ENCODE measurements around the gene SSH2.
"Not testable (repeated sequence)": the region's sequence is repeated elsewhere in the genome, so short reads cannot be mapped to it uniquely, and the experiment has no call there.

SSH2 gene

DNA sequence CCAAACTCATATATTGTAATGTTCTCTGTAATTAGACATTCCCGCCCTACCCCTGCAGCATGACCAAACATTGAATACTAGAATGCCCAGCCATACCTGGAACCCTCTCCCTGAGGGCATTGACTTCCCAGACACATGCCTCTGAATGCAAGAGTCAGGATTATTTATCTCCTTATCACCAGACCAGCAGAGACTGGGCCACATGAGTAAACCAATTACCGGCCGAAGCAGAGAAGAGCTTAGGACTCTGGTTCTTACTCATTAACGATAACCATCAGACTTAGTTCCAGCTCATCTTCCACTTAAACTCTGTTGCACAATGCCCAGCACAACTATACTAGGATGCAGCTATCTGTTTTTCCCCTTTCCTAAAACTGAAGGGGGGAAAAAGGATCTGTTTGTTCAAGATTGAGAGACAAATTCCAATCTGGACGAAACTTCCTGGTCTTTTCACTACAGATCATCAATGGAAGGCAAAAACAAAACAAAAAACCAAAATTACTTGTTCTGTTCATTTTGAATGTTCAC lies 219.1 kb downstream of the SSH2 start:
- no peak for DNase-seq (ENCODE audit: low read depth in 1 of 2, low spot score in 1 of 2)

DNA sequence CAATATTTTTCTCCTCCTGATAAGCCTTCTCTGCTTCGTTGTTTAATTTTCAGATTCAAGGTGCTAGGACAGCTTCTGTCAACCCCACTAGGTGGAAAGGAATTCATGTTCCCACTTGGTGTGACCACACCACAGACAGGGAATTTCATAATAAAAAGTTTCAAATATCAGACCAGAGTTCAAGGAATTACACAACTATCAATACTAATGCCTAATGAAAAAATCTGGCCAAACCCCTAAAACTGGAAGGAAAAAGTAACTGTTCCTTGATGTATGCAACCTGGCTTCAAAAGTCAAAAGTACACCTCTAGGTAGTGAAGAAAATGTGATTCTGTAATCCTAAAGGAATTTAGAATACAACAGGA lies 219.5 kb downstream of the SSH2 start:
- no peak for DNase-seq (ENCODE audit: low read depth in 1 of 2, low spot score in 1 of 2)

DNA sequence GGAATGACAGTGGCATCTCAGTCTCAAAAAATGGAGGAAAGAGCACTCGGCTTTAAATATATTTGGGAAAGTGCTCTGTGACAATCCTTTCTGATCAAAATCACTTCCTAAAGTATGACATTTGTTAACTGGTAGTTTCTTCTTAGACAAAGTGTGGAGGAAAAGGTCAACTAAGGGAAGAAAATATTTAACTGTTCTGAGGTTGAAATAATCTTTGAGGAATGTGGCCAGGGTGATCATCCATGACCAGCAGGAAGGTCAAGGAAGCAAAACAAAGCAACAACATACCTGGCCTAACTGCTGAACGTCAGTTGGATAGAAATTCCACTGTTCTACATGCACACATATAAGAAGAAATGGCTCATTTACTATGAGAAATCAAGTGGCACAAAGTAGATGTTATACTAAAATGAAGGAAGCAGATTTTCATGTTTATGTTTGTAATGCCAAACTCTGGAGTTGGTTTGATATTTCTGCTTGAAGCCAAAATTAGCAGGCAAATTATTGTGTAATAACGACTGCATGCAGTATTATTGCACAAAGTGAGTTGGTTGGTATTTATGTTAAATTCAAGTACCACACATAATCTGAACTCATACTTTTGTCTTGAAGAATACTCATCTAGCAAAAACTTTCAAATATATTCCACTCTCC lies 220.0 kb downstream of the SSH2 start:
- DNase-seq (ENCODE audit: low read depth in 1 of 2, low spot score in 1 of 2) = no peak

DNA sequence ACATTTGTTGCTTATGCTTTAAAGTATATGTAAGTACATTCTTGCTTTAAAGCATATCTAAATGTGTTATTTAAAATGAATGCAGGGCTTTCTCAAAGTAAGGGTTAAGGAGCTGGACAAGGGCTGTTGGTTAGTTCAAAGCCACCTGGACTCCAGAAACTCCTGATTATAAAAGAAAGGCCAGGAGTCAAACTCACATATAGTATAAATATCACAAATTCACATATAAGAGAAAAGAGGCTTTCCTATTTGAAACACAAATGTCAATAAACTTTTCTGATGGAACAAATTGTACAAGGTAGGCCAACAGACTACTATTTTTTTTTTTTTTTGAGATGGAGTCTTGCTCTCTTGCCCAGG lies 222.8 kb downstream of the SSH2 start:
- DNase-seq (ENCODE audit: low read depth in 1 of 2, low spot score in 1 of 2) = no peak

DNA sequence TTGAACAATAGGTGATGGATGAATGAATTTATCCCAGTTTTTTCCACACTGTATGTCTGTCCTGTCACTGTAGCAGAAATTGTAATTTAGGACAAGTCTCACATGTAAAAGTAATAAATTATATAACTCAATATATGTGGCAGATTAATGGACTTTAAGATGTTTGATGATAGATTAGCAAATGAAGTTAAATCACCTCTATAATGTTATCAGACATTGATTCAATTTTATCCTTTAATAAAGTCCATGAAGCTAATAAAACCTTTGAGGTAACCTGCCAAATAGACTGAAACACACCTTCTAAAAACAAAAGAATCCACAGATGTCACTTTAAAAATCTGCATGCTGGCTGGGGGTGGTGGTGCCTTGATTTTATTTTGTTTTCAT lies 224.0 kb downstream of the SSH2 start:
- DNase-seq (ENCODE audit: low read depth in 1 of 2, low spot score in 1 of 2) = no peak

DNA sequence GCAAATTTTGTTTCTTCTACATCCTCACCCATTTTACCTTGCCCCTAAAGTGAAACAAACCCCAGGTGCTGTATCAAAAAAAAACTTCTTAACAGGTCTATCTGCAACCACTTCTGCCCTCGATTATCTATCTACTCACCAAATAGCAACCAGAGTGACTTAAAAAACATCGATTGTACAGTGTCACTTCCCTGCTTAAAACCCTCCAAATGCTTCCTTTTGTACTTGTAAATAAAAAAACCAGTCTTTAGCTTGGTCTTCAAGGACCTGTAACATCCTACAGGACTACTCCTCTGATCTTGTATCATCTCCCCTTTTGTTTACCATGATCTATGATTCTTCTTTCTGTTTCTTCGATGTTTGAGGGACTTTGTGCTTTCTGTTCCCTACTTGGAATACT lies 224.6 kb downstream of the SSH2 start:
- DNase-seq (ENCODE audit: low read depth in 1 of 2, low spot score in 1 of 2) = no peak

DNA sequence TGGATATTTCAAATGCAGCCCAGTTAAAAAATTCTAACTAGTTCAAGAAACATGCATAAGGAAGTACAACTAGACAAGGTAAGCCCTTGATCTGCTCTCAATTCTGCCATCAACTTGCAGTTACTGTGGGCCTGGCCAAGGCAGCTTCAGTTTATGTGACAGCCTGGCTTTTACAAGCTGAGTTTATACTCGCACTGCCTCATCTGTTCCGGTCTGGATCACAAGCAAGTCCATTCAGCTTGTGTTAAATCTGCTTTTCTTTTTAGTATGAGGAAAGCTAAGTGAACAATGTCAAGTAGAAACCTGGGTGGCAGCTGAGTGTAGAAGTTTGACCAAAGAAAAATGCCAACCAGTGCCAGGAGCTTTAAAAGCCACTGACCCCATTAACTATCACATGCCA lies 230.7 kb downstream of the SSH2 start:
- DNase-seq (ENCODE audit: low read depth in 1 of 2, low spot score in 1 of 2) = no peak

DNA sequence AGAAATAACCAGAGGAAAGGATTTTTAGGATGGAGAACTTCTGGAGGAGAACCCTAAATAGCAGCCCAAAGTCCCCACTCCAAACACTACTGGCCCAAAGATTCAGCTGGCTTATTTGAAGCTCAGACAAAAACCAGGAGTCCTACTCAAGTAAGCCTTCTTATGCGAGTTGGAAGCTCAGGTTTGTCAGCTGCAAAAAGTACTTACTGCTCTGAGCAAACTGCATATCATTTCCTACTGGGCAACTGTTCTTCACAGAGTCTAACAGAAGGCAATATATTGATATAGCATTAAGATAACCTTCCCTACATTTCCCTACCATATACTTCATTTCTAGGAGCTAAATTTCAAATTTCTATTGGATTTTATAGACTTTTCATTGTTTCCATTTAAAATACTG lies 231.2 kb downstream of the SSH2 start:
- no peak for DNase-seq (ENCODE audit: low read depth in 1 of 2, low spot score in 1 of 2)

DNA sequence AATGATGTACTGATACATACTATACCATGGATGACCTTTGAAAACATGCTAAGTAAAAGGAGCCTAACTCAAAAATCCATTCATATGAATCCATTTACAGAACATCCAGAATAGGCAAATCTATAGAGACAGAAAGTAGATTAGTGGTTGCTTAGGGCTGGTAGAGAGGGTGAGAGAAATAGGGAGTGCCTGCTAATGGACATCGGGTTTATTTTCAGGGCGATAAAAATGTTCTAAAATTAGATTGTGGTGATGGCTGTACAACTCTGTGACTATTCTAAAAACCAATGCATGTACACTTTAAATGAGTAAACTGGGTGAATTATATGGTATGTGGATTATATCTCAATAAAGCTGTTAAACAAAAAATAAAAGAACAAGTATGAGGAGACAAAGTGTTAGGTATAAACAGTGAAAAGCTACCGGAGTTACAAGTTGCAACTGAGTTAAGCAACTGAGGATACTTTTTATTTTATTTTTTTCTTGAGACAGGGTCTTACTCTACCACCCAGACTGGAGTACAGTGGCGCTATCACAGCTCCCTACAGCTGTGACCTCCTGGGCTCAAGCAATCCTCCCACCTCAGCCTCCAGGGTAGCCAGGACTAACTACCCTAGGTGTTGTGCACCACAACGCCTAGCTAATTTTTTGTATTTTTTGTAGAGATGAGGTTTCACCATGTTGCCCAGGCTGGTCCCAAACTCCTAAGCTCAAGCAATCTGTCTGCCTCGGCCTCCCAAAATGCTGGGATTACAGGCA lies 231.8 kb downstream of the SSH2 start:
- DNase-seq (ENCODE audit: low read depth in 1 of 2, low spot score in 1 of 2) = no peak

DNA sequence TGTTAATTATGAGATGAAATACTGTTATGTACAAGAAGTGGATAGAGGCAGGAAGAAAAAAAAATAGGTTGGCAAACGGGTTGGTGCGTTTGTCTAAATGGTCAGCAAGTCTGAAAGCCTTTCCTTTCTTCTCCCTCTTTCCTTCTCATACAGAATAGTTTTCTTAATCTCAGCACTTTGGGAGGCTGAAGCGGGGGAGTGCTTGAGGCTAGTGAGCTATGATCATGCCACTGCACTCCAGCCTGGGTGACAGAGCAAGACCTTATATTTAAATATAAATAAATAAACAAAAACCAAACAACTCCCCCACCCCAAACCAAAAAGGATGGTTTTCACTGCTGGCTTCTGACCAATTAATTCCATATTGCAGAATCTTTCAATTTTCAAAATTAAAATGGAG lies 232.7 kb downstream of the SSH2 start:
- DNase-seq (ENCODE audit: low read depth in 1 of 2, low spot score in 1 of 2) = no peak

DNA sequence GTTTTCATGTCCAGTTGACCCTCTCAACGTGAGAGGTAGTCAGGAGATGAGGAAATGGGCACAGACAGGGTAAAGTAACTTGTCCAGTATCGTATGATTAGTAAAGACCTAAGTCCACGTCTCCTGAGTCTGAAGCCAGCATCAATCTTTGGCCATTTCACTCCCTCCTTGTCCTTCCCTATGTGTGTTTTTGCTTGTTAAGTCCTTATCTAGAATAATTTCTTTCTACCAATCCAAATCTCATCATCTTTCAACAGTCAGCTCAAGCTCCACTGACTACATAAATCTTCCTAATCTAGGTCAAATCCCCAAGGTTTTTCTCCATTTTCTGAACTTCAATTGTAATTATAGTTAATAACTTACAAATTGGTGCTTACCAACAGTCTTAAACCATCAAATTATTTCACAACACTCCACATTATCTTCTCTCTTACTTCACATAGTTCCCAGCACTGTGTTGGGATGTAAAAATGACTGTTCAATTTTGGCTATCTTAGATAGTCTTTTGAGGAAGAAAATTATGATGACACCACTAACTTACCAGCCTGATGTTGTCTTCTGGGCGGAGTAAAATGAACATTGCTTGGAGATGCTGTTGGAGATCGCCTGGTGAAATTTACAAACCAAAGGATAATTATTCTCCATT lies 235.0 kb downstream of the SSH2 start:
- no peak for DNase-seq (ENCODE audit: low read depth in 1 of 2, low spot score in 1 of 2)

DNA sequence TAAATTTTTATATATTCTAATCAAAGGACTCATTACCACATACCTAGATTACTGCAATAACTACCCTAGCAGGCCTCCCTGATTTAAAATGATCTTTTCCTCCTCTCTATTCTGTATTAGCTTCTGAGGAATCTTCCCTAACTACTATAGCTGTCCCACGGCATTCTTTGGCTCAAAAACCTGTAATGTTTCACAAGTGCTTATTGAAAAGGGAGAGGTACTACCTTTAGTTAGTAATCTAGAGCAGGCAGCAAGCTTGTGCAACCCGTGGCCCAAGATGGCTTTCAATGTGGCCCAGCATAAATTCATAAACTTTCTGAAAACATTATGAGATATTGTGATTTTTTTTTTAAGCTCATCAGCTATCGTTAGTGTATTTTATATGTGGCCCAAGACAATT lies 236.3 kb downstream of the SSH2 start:
- DNase-seq (ENCODE audit: low read depth in 1 of 2, low spot score in 1 of 2) = no peak

DNA sequence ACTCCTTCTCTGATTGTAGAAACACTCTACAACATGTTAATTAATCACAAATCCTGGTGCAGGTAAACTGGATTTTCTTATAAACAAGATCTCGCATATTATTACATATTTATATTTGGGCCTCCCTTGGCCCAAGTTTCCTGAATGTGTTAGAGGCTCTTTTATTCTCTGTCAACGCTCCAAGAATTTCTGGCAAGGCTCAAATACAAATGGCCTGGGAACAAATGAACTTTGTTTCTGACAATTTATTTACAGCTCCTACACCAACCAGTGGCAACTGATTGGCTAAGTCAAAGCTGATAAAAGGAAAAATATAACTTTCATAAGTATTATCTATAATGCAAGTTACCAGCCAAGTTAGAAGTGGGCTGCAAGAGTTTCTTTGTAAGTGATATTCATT lies 242.4 kb downstream of the SSH2 start:
- DNase-seq (ENCODE audit: low read depth in 1 of 2, low spot score in 1 of 2) = no peak

DNA sequence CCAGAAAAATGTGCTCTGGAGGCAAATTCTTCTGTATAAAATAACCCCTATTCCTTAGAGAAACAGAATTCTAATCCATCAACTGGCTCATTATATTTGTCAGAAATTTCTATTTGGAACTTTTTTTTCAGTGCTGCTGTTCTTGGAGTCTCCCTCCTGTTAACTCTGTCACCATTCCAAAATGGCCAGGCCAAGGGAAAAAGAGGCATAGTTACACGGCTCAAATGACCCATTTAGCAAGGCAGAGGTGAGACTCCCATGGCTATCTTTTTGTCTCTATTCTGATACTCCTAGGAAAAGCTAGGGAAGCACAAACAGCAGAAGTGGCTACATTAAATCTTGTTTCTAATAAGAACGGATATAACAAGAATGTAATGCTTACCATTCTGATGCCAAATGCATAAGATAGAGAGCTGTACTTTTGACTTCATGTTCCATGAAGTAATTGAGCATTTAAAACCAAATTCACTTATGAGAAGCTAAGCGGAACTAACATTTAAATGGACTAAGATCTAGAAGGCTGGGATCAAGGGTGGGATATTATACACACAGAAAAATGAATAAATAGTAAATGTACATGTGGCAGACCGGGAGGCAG lies 242.9 kb downstream of the SSH2 start:
- DNase-seq (ENCODE audit: low read depth in 1 of 2, low spot score in 1 of 2) = no peak

DNA sequence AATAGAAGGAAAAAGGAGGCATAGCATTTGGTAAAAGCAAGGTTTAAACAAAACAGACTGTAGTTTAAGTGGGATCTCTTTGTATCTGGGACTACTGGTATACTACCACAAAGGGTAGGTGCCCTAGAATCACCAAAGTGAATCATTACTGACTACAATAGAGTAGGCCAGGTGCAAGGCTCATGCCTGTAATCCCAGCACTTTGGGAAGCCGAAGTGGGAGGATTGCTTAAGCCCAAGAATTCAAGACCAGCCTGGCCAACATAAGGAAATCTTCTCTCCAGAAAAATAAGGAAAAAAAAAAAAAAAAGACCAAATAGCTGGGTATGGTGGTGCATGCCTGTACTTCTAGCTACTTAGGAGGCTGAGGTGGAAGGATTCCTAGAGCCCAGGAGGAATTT lies 246.5 kb downstream of the SSH2 start:
- DNase-seq (ENCODE audit: low read depth in 1 of 2, low spot score in 1 of 2) = no peak

DNA sequence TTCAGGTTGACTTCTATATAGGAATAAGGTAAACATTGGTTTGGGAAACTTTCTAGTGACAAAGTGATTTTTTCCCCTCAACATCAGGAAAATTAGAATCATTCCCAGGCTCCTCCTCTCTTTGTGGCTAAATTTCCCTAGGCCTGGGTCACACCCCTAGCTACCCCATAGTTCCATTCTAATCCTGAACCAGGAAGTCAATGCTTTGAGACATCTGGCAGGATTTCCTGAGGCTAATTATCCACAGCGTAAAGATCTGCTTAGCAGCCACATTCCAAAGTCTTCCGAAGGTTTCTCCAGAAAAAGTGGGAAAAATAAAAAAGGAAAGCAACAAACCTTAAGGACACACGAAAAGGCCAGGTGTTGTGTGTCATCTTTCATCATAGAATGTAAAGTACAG lies 247.0 kb downstream of the SSH2 start:
- no peak for DNase-seq (ENCODE audit: low read depth in 1 of 2, low spot score in 1 of 2)

DNA sequence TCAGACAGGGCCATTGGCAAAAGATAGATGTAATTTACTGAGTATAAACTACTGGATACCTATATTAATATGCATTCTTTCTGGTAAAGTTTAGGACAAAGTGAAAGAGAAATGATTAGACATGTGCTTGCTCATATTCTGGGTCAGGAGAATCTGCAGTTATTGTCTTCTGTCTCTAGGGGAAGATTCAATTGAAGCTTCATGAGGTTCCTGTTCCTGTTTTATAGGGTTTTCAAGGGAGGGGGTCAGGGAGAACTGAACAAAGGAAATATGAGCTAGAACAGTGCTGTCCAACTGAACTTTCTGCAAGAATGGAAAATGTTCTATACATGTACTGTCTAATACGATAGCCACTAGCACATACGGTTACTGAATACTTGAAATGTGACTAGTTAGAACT lies 248.0 kb downstream of the SSH2 start:
- DNase-seq (ENCODE audit: low read depth in 1 of 2, low spot score in 1 of 2) = no peak

DNA sequence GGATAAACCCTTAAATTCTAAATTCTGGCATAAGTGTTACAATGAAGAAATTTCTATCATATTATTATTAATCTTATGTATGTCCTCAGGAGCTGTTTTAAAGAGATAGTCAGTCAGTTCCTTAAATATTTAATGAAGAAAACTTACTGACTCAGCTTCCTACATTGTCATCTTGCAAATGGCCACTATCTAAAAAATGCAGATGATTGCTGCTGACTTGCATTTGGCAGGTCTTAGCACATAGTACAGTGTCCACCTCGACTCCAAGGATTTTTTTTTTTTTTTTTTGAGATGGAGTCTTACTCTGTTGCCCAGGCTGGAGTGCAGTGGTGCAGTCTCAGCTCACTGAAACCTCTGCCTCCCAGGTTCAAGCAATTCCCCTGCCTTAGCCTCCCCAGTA lies 252.2 kb downstream of the SSH2 start:
- DNase-seq (ENCODE audit: low read depth in 1 of 2, low spot score in 1 of 2) = no peak

DNA sequence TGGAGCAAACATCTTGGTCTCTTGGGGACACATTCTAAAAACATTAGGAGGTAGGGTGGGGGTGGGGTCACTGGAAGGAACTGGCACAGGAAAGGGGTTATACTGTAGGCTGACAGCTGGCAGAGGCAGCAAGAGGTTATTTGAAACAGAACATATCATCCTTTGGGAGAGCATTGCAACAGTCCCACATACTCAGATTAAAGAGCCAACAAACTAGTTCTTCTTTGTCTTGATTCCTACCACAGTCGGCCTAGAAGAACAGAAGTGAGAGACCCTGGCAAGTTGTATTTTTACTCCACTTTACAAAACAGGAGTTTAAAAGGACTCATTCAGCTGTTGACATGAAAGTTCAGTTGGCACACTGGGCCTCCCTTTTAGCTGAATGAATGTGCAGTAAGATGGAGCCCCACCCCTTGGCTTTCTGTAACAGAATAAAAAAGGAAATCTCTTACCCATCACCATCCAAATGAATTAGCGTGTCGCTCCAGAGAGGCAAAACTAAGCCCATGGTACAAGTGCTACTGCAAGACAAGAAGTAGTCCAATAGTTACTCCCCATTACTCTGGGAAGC lies 252.7 kb downstream of the SSH2 start:
- DNase-seq (ENCODE audit: low read depth in 1 of 2, low spot score in 1 of 2) = no peak

DNA sequence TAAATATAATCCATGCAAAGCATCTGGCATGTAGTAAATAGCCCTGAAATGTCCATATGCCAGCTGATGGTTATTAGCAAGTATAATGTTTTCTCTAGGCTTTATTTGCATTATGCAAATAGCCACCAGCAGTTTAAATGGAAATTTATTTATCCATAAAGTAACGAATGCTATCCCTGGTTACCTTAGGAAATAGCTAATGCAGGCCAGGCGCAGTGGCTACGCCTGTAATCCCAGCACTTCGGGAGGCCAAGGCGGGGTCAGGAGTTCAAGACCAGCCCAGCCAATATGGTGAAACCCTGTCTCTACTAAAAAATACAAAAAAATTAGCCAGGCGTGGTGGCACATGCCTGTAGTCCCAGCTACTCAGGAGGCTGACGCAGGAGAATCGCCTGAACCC lies 254.1 kb downstream of the SSH2 start:
- not testable (repeated sequence) for DNase-seq (ENCODE audit: low read depth in 1 of 2, low spot score in 1 of 2)

DNA sequence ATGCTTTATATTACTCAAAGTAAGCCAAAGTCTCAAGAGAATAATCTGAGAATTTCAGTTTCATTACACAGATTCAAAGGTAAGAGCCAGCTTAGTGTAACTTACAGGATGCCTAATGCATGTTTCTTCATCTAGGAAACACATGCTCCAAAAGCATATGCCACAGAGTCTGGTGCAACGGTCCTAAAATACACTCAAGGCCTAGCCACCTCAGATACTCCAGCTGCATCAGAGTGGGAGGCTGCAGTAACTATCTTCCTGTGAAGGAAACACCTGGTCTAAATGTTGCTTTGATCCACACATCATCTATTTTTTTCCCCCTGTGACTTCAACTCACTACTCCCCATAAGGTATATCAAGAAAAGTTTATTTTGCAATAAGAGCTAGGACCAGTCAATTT lies 255.7 kb downstream of the SSH2 start:
- no peak for DNase-seq (ENCODE audit: low read depth in 1 of 2, low spot score in 1 of 2)

DNA sequence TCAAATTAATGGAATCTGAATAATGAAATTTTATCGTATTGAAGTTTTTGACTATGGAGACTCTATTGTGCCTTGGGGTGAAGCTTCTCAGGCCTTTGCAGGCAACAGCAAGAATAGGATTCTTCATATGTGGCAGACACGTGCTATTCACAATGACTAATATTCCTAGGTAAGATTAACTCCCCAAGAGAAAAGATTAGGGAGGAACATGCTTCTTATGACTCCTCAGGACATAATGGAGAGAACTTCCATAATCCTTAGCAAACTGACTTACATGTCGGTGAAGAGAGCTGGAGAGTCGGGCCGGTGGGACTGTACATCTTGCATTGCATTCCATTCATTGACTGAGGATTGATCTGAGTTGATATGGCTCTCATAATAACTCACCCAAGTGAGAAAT lies 258.4 kb downstream of the SSH2 start:
- DNase-seq (ENCODE audit: low read depth in 1 of 2, low spot score in 1 of 2) = no peak

Data from activated T-helper 1 cell treated with anti-CD3 and anti-CD28 coated beads, Interleukin-2, amount 50 U/mL, for 16 hours (primary cell).